ENCODE data around the gene B3GNT5.

The B3GNT5 gene

GRCh38 chr3:183253528-183254486 lies 754 bp downstream of the B3GNT5 start (continued):
- TF ChIP-seq ZNF19 (tag by site-specific recombination; IDR thresholded peaks at IDR 0.05; ENCODE audit: low read depth) (no peak), ZNF629 (tag by site-specific recombination; IDR thresholded peaks at IDR 0.05) (no peak), ZNF626 (tag by site-specific recombination; IDR thresholded peaks at IDR 0.05) (no peak), ZNF692 (tag by site-specific recombination; IDR thresholded peaks at IDR 0.05) (no peak), KLF1 (tag by site-specific recombination; IDR thresholded peaks at IDR 0.05) (0 out of 2 replicates have a peak, but pooled peaks have one; percentile 6), ZNF302 (tag by site-specific recombination; IDR thresholded peaks at IDR 0.05; ENCODE audit: low read depth) (no peak), ZFHX2 (tag by site-specific recombination; conservative IDR thresholded peaks at IDR 0.05) (peak; percentile 38; the same call in 1 of the 2 replicates), GLI4 (tag by site-specific recombination; IDR thresholded peaks at IDR 0.05) (no peak), ZNF221 (tag by site-specific recombination; IDR thresholded peaks at IDR 0.05; ENCODE audit: borderline replicate concordance) (no peak), ZBTB6 (tag by site-specific recombination; IDR thresholded peaks at IDR 0.05) (no peak; the same call in 1 of the 2 replicates), ZNF114 (tag by site-specific recombination; IDR thresholded peaks at IDR 0.05) (no peak), OVOL3 (tag by site-specific recombination; IDR thresholded peaks at IDR 0.05) (no peak), ZNF843 (tag by site-specific recombination; IDR thresholded peaks at IDR 0.05) (no peak), HOXA7 (CRISPR knock-in tag; IDR thresholded peaks at IDR 0.05; ENCODE audit: borderline replicate concordance) (no peak), ZNF704 (tag by site-specific recombination; IDR thresholded peaks at IDR 0.05) (no peak), ZNF426 (tag by site-specific recombination; IDR thresholded peaks at IDR 0.05) (no peak), ZNF549 (tag by site-specific recombination; IDR thresholded peaks at IDR 0.05) (no peak), ELK4 (IDR thresholded peaks at IDR 0.05; ENCODE audit: borderline replicate concordance, low read depth, low read length) (no peak), ZNF423 (tag by site-specific recombination; IDR thresholded peaks at IDR 0.05) (no peak), ZNF157 (tag by site-specific recombination; IDR thresholded peaks at IDR 0.05) (no peak), KLF10 (tag by site-specific recombination; IDR thresholded peaks at IDR 0.05) (peak; percentile 54; the same call in 1 of the 2 replicates), ZNF24 (tag by site-specific recombination; IDR thresholded peaks at IDR 0.05) (no peak), ZNF585B (tag by site-specific recombination; IDR thresholded peaks at IDR 0.05) (no peak), ZNF335 (tag by site-specific recombination; conservative IDR thresholded peaks at IDR 0.05) (peak; percentile 61), ZNF341 (tag by site-specific recombination; IDR thresholded peaks at IDR 0.05; ENCODE audit: low read depth) (no peak), SP3 (tag by site-specific recombination; IDR thresholded peaks at IDR 0.05) (0 out of 2 replicates have a peak, but pooled peaks have one; percentile 22), ZNF354C (tag by site-specific recombination; IDR thresholded peaks at IDR 0.05; ENCODE audit: borderline replicate concordance, low read depth) (no peak), ZNF324 (tag by site-specific recombination; IDR thresholded peaks at IDR 0.05) (no peak), ZNF239 (tag by site-specific recombination; IDR thresholded peaks at IDR 0.05) (no peak), ZNF394 (tag by site-specific recombination; IDR thresholded peaks at IDR 0.05; ENCODE audit: borderline replicate concordance) (0 out of 2 replicates have a peak, but pooled peaks have one; percentile 14), ZNF48 (tag by site-specific recombination; IDR thresholded peaks at IDR 0.05) (no peak), ZNF266 (tag by site-specific recombination; IDR thresholded peaks at IDR 0.05; ENCODE audit: low read depth) (no peak)

All from HEK293 (cell line).